ENCODE measurements around the gene FAT1. TPM values are rescaled to one million over a fixed set of nuclear protein-coding genes. Genes with fewer than 3 reads are reported as not detected.

The FAT1 gene
- total RNA-seq, 1 donor from 2014 or later, result 2.2 TPM

- no peak for DNase-seq (ENCODE audit: low read depth, low spot score)
Measured at GRCh38 chr4:186755550-186756519, 32.2 kb upstream of the FAT1 start.

- DNase-seq (ENCODE audit: low read depth, low spot score), result no peak
Measured at GRCh38 chr4:186754976-186755375, 31.3 kb upstream of the FAT1 start.

- DNase-seq (ENCODE audit: low read depth, low spot score), result no peak
Measured at GRCh38 chr4:186752325-186752724, 28.7 kb upstream of the FAT1 start.

GRCh38 chr4:186749611-186750281 is 26.1 kb upstream of the FAT1 start:
- DNase-seq (ENCODE audit: low read depth, low spot score), result no peak

- DNase-seq (ENCODE audit: low read depth, low spot score), result no peak
Measured at GRCh38 chr4:186746581-186746980, 22.9 kb upstream of the FAT1 start.

- no peak for DNase-seq (ENCODE audit: low read depth, low spot score)
Measured at GRCh38 chr4:186743261-186743660, 19.6 kb upstream of the FAT1 start.

- no peak for DNase-seq (ENCODE audit: low read depth, low spot score)
Measured at GRCh38 chr4:186740822-186741221, 17.2 kb upstream of the FAT1 start.

- no peak for DNase-seq (ENCODE audit: low read depth, low spot score)
Measured at GRCh38 chr4:186739802-186740434, 16.3 kb upstream of the FAT1 start.

GRCh38 chr4:186739317-186739716 is 15.7 kb upstream of the FAT1 start:
- DNase-seq (ENCODE audit: low read depth, low spot score), result no peak

- DNase-seq (ENCODE audit: low read depth, low spot score), result no peak
Measured at GRCh38 chr4:186738421-186738820, 14.8 kb upstream of the FAT1 start.

GRCh38 chr4:186737427-186737826 is 13.8 kb upstream of the FAT1 start:
- DNase-seq (ENCODE audit: low read depth, low spot score), result no peak

GRCh38 chr4:186736466-186736865 is 12.8 kb upstream of the FAT1 start:
- no peak for DNase-seq (ENCODE audit: low read depth, low spot score)

- DNase-seq (ENCODE audit: low read depth, low spot score), result no peak
Measured at GRCh38 chr4:186734251-186734650, 10.6 kb upstream of the FAT1 start.

GRCh38 chr4:186733778-186734177 is 10.1 kb upstream of the FAT1 start:
- DNase-seq (ENCODE audit: low read depth, low spot score), result no peak

- DNase-seq (ENCODE audit: low read depth, low spot score), result no peak
Measured at GRCh38 chr4:186730621-186731020, 7.0 kb upstream of the FAT1 start.

GRCh38 chr4:186729856-186730255 is 6.2 kb upstream of the FAT1 start:
- DNase-seq (ENCODE audit: low read depth, low spot score), result no peak

GRCh38 chr4:186728631-186729271 is 5.1 kb upstream of the FAT1 start:
- no peak for DNase-seq (ENCODE audit: low read depth, low spot score)

GRCh38 chr4:186727977-186728519 is 4.4 kb upstream of the FAT1 start:
- no peak for DNase-seq (ENCODE audit: low read depth, low spot score)

- no peak for DNase-seq (ENCODE audit: low read depth, low spot score)
Measured at GRCh38 chr4:186727169-186727976, 3.7 kb upstream of the FAT1 start.

- no peak for DNase-seq (ENCODE audit: low read depth, low spot score)
Measured at GRCh38 chr4:186726426-186727168, 2.9 kb upstream of the FAT1 start.
